ENCODE measurements around the gene GSTA2. TPM values are rescaled to one million over a fixed set of nuclear protein-coding genes. Genes with fewer than 3 reads are reported as not detected.
A peak's percentile ranks its signal among the peaks of the same experiment; 100 is the strongest.

Gene GSTA2
- total RNA-seq, 1 experiment from 2014 or later, result not detected

DNA sequence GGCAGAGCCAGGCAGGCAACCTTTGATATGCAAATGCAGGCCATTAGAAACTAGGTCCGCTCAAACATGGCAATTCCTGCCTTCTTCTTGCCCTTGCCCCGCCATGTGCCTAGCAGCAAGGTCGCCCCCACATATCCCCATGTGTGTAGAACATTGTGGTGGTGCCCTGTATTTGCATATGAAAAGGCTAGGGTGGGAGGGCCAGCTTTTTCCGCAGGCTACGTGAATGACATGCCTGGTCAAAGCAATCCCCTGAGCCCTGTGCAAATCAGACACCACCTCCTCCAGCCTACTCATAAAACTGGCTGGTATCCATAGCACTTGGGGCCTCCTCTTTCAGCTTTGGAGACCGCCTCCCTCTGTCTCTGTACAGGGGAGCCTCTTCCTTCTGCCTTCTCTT is 31.6 kb downstream of the GSTA2 start:
- Histone ChIP-seq H3K23me2 (ENCODE audit: insufficient read length, low read depth, low read length, poor library complexity, severe bottlenecking) (no peaks in the 10 kb centered on the region), H3K23ac (ENCODE audit: insufficient read length, low read depth, low read length) (no peak overlapping the region), H3K79me2 (ENCODE audit: insufficient read depth, low read length) (no peaks in the 10 kb centered on the region), H2AK5ac (ENCODE audit: insufficient read length, low read length) (no peak overlapping the region), H4K91ac (ENCODE audit: insufficient read length, low read depth, low read length) (no peak overlapping the region), H3K4ac (ENCODE audit: low read depth, low read length) (no peak overlapping the region), H3K79me1 (ENCODE audit: insufficient read depth, low read depth, low read length, poor library complexity, severe bottlenecking) (no peaks in the 10 kb centered on the region), H2BK15ac (ENCODE audit: low read depth, low read length) (no peak overlapping the region), H2AFZ (ENCODE audit: low read length) (no peak overlapping the region), H3K14ac (ENCODE audit: insufficient read depth, low read length) (no peak overlapping the region), H2BK120ac (ENCODE audit: low read depth, low read length, poor library complexity, severe bottlenecking) (no peak overlapping the region), H3T11ph (ENCODE audit: low read length) (no peak overlapping the region), H4K20me1 (ENCODE audit: control insufficient read depth, insufficient read depth, insufficient read length) (no peaks in the 10 kb centered on the region), H3K9me3 (ENCODE audit: control insufficient read depth, low read depth, low read length) (no peaks in the 10 kb centered on the region), H3K4me2 (ENCODE audit: insufficient read depth, insufficient read length, low read length) (no peak overlapping the region), H2BK12ac (ENCODE audit: insufficient read length, low read depth, low read length) (no peak overlapping the region), H4K5ac (ENCODE audit: insufficient read length, low read depth, low read length) (no peak overlapping the region), H2BK5ac (ENCODE audit: insufficient read length, low read length) (no peak overlapping the region), H3K27ac (ENCODE audit: insufficient read length, low read depth, low read length) (no peak overlapping the region), H3K9ac (ENCODE audit: extremely low read depth, insufficient read length, low read length) (no peak overlapping the region), H3K4me1 (ENCODE audit: insufficient read depth, low read length) (peaks cover 2% of the 10 kb centered on the region; the same call in 1 of the 2 replicates), H3K27me3 (ENCODE audit: insufficient read depth, low read length) (no peaks in the 10 kb centered on the region), H4K8ac (replicated peaks; ENCODE audit: insufficient read length, low read depth, low read length) (no peak overlapping the region), H3K18ac (ENCODE audit: insufficient read length, low read depth, low read length) (no peak overlapping the region), H2BK20ac (ENCODE audit: low read depth, low read length, poor library complexity, severe bottlenecking) (no peak overlapping the region), H3K56ac (ENCODE audit: insufficient read length, low read depth, low read length) (no peak overlapping the region)
- H3K4me1 Mint-ChIP-seq, result peaks cover 46 to 50% of the 10 kb centered on the region in 2 experiments
- peaks cover 9% of the 10 kb centered on the region for H3K27me3 Mint-ChIP-seq (ENCODE audit: low read depth)
- no peak for TF ChIP-seq CTCF (conservative IDR thresholded peaks at IDR 0.05)
- DNase-seq, result peak; percentile 50
- H3K4me3 Mint-ChIP-seq, result no peak overlapping the region; a peak in 1 of 5 replicates
- WGBS (ENCODE audit: extremely low coverage, insufficient read length, low lambda C conversion rate), result no CpG with 5 or more reads among the region's 6 CpGs
- no peaks in the 10 kb centered on the region; a peak in 3 of 7 replicates for H3K36me3 Mint-ChIP-seq (ENCODE audit: insufficient read depth in 1 of 3, low read depth in 3 of 3)
- H3K27ac Mint-ChIP-seq, result no peak overlapping the region
- H3K9me3 Mint-ChIP-seq, result no peaks in the 10 kb centered on the region
